HEK293 (cell line): Measurements from ENCODE around the gene PTPRCAP.
"Not testable (repeated sequence)": the region's sequence is repeated elsewhere in the genome, so short reads cannot be mapped to it uniquely, and the experiment has no call there.

Source experiments
- CTCF ChIA-PET: fragments of 350-600 bp; formaldehyde crosslinking; extraction: SDS; loops from one replicate; lab custom pipeline; 2021; ENCODE audit warnings: antibody characterized with exemption; lab: Yijun Ruan, JAX
- POLR2A ChIA-PET: fragments of 300-600 bp; formaldehyde crosslinking; extraction: SDS; loops from one replicate; lab custom pipeline; 2020; ENCODE audit warnings: antibody characterized with exemption, inconsistent platforms; lab: Yijun Ruan, JAX
- H3K27ac ChIP-seq: fragments of 200-500 bp; sonication (Bioruptor generic); 2 replicates; pipeline ENCODE4 v1.5.1; 2014; ENCODE audit warnings: low read depth, low read length, control low read depth, inconsistent platforms; ENCODE audit errors: extremely low read depth
- H3K36me3 ChIP-seq, 2 experiments: fragments of 200-500 bp in 1 of 2; sonication (Bioruptor generic) in 1 of 2; 1 replicate in 1 of 2; 2 replicates in 1 of 2; pipeline ENCODE4 v1.5.1; 2014 to 2017; ENCODE audit warnings: inconsistent platforms in 2 of 2, low read length in 2 of 2; ENCODE audit not compliant: control insufficient read depth in 2 of 2, insufficient read depth in 1 of 2
- H3K4me1 ChIP-seq: fragments of 200-500 bp; sonication (Bioruptor generic); 2 replicates; pipeline ENCODE4 v1.5.1; 2014; ENCODE audit warnings: mild to moderate bottlenecking, low read length, inconsistent platforms; ENCODE audit not compliant: control insufficient read depth, insufficient read depth
- H3K4me3 ChIP-seq: 2 replicates; pipeline ENCODE4 v1.5.1; 2011; ENCODE audit warnings: low read depth, mild to moderate bottlenecking, control low read depth, low read length, moderate library complexity
- H3K9me3 ChIP-seq: fragments of 200-500 bp; sonication (Bioruptor generic); 2 replicates; pipeline ENCODE4 v1.5.1; 2014; ENCODE audit warnings: low read depth, low read length, inconsistent platforms; ENCODE audit not compliant: control insufficient read depth, insufficient read depth
- HIC1 ChIP-seq: fragments of 450-650 bp; formaldehyde crosslinking; IDR thresholded peaks from 2 replicates; pipeline ENCODE4 v1.5.1; 2016; ENCODE audit warnings: missing biosample characterization, missing genetic modification characterization
- SP7 ChIP-seq: fragments of 450-650 bp; formaldehyde crosslinking; IDR thresholded peaks from 2 replicates; pipeline ENCODE4 v1.5.1; 2016; ENCODE audit warnings: missing biosample characterization, missing genetic modification characterization
- ZBTB17 ChIP-seq: fragments of 450-650 bp; formaldehyde crosslinking; IDR thresholded peaks from 2 replicates; pipeline ENCODE4 v1.5.1; 2016; ENCODE audit warnings: missing biosample characterization, missing genetic modification characterization
- ZBTB48 ChIP-seq: fragments of 450-650 bp; formaldehyde crosslinking; IDR thresholded peaks from 2 replicates; pipeline ENCODE4 v1.5.1; 2016; ENCODE audit warnings: missing biosample characterization, missing genetic modification characterization
- ZNF121 ChIP-seq: fragments of 450-650 bp; formaldehyde crosslinking; IDR thresholded peaks from 2 replicates; pipeline ENCODE4 v1.5.1; 2016; ENCODE audit warnings: missing biosample characterization, missing genetic modification characterization
- ZNF140 ChIP-seq: fragments of 450-650 bp; formaldehyde crosslinking; IDR thresholded peaks from 2 replicates; pipeline ENCODE4 v1.5.1; 2016; ENCODE audit warnings: missing biosample characterization, missing genetic modification characterization
- ZNF24 ChIP-seq: fragments of 450-650 bp; formaldehyde crosslinking; IDR thresholded peaks from 2 replicates; pipeline ENCODE4 v1.5.1; 2016; ENCODE audit warnings: missing biosample characterization, missing genetic modification characterization
- ZNF266 ChIP-seq: fragments of 450-650 bp; formaldehyde crosslinking; IDR thresholded peaks from 2 replicates; pipeline ENCODE4 v1.5.1; 2016; ENCODE audit warnings: missing biosample characterization, missing genetic modification characterization, low read depth
- ZNF362 ChIP-seq: fragments of 450-650 bp; formaldehyde crosslinking; IDR thresholded peaks from 2 replicates; pipeline ENCODE4 v1.5.1; 2016; ENCODE audit warnings: missing biosample characterization, missing genetic modification characterization
- ZNF404 ChIP-seq: fragments of 450-650 bp; formaldehyde crosslinking; IDR thresholded peaks from 2 replicates; pipeline ENCODE4 v1.5.1; 2017; ENCODE audit warnings: missing biosample characterization, missing genetic modification characterization
- ZNF423 ChIP-seq: fragments of 450-650 bp; formaldehyde crosslinking; IDR thresholded peaks from 2 replicates; pipeline ENCODE4 v1.5.1; 2016; ENCODE audit warnings: missing biosample characterization, missing genetic modification characterization
- ZNF530 ChIP-seq: fragments of 450-650 bp; formaldehyde crosslinking; IDR thresholded peaks from 2 replicates; pipeline ENCODE4 v1.5.1; 2016; ENCODE audit warnings: low read depth, missing biosample characterization, missing genetic modification characterization
- ZNF544 ChIP-seq: fragments of 450-650 bp; formaldehyde crosslinking; IDR thresholded peaks from 2 replicates; pipeline ENCODE4 v1.5.0; 2017; ENCODE audit warnings: missing biosample characterization, missing genetic modification characterization
- ZNF555 ChIP-seq: fragments of 450-650 bp; formaldehyde crosslinking; conservative IDR thresholded peaks from 2 replicates; pipeline ENCODE4 v1.5.1; 2017; ENCODE audit warnings: missing biosample characterization, mild to moderate bottlenecking, missing genetic modification characterization, inconsistent platforms
- ZNF560 ChIP-seq: fragments of 450-650 bp; formaldehyde crosslinking; IDR thresholded peaks from 2 replicates; pipeline ENCODE4 v1.5.1; 2017; ENCODE audit warnings: missing biosample characterization, missing genetic modification characterization, borderline replicate concordance
- ZNF621 ChIP-seq: fragments of 450-650 bp; formaldehyde crosslinking; IDR thresholded peaks from 2 replicates; pipeline ENCODE4 v1.5.1; 2017; ENCODE audit warnings: missing biosample characterization, missing genetic modification characterization
- ZNF629 ChIP-seq: fragments of 450-650 bp; formaldehyde crosslinking; IDR thresholded peaks from 2 replicates; pipeline ENCODE4 v1.5.1; 2017; ENCODE audit warnings: missing biosample characterization, missing genetic modification characterization
- ZNF701 ChIP-seq: fragments of 450-650 bp; formaldehyde crosslinking; IDR thresholded peaks from 2 replicates; pipeline ENCODE4 v1.5.1; 2016; ENCODE audit warnings: missing biosample characterization, missing genetic modification characterization
- ZNF76 ChIP-seq: fragments of 450-650 bp; formaldehyde crosslinking; IDR thresholded peaks from 2 replicates; pipeline ENCODE4; 2016; ENCODE audit warnings: low read depth, missing biosample characterization, missing genetic modification characterization, borderline replicate concordance
- ZNF837 ChIP-seq: fragments of 450-650 bp; formaldehyde crosslinking; IDR thresholded peaks from 2 replicates; pipeline ENCODE4 v1.5.1; 2016; ENCODE audit warnings: missing biosample characterization, missing genetic modification characterization
- TF ChIP-seq, protein P1 (sequence below): fragments of 450-650 bp; formaldehyde crosslinking; IDR thresholded peaks from 2 replicates; pipeline ENCODE4 v1.5.1; 2016; ENCODE audit warnings: missing biosample characterization, missing genetic modification characterization
- TF ChIP-seq, protein P2 (sequence below): fragments of 450-650 bp; formaldehyde crosslinking; IDR thresholded peaks from 2 replicates; pipeline ENCODE4 v1.5.1; 2016; ENCODE audit warnings: missing biosample characterization, missing genetic modification characterization, low read depth

PTPRCAP gene

DNA sequence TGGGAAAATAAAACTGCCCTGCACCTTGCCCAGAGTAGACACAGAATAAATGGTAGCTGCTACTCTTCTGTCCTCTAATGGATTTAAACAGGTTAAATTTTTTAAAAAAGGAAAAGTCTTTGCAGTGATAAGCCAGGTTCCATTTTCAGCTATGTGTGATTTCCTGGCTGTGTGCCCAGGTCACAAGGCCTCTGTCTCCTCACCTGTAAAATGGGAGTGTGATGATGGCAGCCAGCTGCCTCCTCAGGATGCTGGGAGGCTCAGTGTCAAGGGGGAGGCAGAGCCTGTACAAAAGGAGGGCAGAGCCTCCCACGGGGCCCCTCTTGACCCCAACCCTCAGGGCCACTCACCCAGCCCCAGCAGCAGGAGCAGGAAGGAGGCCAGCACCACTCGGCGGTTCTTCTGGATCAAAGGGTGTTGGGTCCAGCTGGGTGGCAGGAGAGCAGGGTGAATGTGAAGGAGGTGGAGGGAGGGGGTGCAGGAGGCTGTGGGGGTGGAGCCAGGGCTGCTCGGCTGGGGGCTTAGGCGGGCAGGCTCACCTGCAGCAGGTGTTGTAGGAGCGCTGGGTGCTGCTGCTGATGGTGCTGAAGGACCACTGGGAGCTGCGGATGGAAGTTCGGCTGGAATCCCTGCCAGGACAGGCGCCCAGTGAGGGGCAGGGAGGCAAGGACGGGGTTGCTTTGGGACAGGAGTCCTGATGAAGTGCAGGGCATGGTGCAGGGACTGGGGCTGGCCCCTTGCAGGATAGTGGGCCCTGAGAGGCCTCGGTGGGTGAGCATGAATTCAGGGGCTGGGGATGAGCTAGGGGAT, 29.7 kb upstream of the PTPRCAP start (continued):
- TF ChIP-seq HIC1 (tag by site-specific recombination) (no peak), ZBTB17 (tag by site-specific recombination) (no peak), ZNF621 (tag by site-specific recombination) (no peak), ZNF837 (tag by site-specific recombination) (no peak)
- TF ChIP-seq, protein P1, sequence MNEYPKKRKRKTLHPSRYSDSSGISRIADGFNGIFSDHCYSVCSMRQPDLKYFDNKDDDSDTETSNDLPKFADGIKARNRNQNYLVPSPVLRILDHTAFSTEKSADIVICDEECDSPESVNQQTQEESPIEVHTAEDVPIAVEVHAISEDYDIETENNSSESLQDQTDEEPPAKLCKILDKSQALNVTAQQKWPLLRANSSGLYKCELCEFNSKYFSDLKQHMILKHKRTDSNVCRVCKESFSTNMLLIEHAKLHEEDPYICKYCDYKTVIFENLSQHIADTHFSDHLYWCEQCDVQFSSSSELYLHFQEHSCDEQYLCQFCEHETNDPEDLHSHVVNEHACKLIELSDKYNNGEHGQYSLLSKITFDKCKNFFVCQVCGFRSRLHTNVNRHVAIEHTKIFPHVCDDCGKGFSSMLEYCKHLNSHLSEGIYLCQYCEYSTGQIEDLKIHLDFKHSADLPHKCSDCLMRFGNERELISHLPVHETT, result no peak
- TF ChIP-seq, protein P2, sequence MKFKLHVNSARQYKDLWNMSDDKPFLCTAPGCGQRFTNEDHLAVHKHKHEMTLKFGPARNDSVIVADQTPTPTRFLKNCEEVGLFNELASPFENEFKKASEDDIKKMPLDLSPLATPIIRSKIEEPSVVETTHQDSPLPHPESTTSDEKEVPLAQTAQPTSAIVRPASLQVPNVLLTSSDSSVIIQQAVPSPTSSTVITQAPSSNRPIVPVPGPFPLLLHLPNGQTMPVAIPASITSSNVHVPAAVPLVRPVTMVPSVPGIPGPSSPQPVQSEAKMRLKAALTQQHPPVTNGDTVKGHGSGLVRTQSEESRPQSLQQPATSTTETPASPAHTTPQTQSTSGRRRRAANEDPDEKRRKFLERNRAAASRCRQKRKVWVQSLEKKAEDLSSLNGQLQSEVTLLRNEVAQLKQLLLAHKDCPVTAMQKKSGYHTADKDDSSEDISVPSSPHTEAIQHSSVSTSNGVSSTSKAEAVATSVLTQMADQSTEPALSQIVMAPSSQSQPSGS (tag by site-specific recombination), result no peak

DNA sequence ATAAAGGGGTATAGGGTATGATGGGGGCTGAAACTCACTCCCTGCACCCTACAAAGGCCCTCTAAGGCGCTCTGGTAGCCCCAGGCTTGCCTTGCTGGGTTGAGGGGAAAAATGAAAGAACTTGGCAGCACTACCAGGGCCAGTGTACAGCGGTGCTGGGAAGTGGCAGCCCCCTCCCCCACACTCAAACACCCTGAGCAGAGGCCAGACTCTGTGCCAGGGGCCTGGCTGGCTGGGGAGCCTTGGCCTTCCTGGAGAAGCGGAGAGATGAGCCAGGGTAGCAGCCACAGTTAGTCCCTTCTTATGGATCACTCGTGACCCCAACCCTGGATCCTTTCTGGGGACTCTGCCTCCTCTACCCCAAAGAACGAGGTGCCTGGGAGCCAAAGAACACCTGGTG, 28.9 kb upstream of the PTPRCAP start:
- CTCF ChIA-PET, result interaction anchor here (1.2 to 1.7 kb wide), 2 partner anchors 40 to 65 kb away, joined by 6 to 7 read pairs; partner anchors contain the start of gene PPP1CA
- Histone ChIP-seq H3K36me3 (no peaks in the 10 kb centered on the region), H3K27ac (no peak overlapping the region), H3K4me3 (no peak overlapping the region), H3K4me1 (no peaks in the 10 kb centered on the region; the same call in 1 of the 2 replicates), H3K9me3 (no peaks in the 10 kb centered on the region)
- POLR2A ChIA-PET, result interaction anchor here (1.4 kb wide), 1 partner anchor 65 kb away, joined by 9 read pairs; the partner anchor contains the start of gene PPP1CA
- no peak for TF ChIP-seq ZNF530
- no peak for TF ChIP-seq ZNF544 (tag by site-specific recombination)
- TF ChIP-seq ZNF76 (tag by site-specific recombination), result no peak
- no peak for TF ChIP-seq ZNF140 (tag by site-specific recombination)
- no peak for TF ChIP-seq ZNF560 (tag by site-specific recombination)
- TF ChIP-seq ZNF404, result no peak
- TF ChIP-seq ZBTB48 (tag by site-specific recombination), result no peak
- no peak for TF ChIP-seq ZNF266 (tag by site-specific recombination)
- no peak for TF ChIP-seq ZNF555 (tag by site-specific recombination)
- TF ChIP-seq ZNF701 (tag by site-specific recombination), result no peak
- TF ChIP-seq ZNF423, result no peak

- H3K27ac ChIP-seq, H3K9me3 ChIP-seq: not testable (repeated sequence)
- TF ChIP-seq ZNF629 (tag by site-specific recombination), result 0 out of 2 replicates have a peak, but pooled peaks have one; percentile 20
- TF ChIP-seq ZNF121 (tag by site-specific recombination), result peak; percentile 55; the same call in 1 of the 2 replicates
- 0 out of 2 replicates have a peak, but pooled peaks have one; percentile 35 for TF ChIP-seq SP7 (tag by site-specific recombination)
- TF ChIP-seq ZNF24 (tag by site-specific recombination), result peak; percentile 31; the same call in 1 of the 2 replicates
- TF ChIP-seq ZNF362 (tag by site-specific recombination), result 0 out of 2 replicates have a peak, but pooled peaks have one; percentile 48
- TF ChIP-seq, all 188 proteins: peak for 5; not testable (repeated sequence) for 183
- H3K4me3 ChIP-seq, result peak overlapping the region; percentile 74
- CTCF ChIA-PET, result interaction anchor here (0.5 to 1.7 kb wide), 6 partner anchors 23 to 203 kb away, joined by 3 to 7 read pairs (median 4); partner anchors contain the start of gene PPP1CA
- H3K4me1 ChIP-seq, H3K36me3 ChIP-seq: not testable (repeated sequence)
- POLR2A ChIA-PET, result interaction anchor here (0.6 to 1.6 kb wide), 10 partner anchors 21 to 724 kb away, joined by 3 to 9 read pairs (median 4); partner anchors contain the start of genes PPP1CA and RAD9A
Observed at GRCh38 chr11:67465530-67465929, 28.0 kb upstream of the PTPRCAP start.
